MG63 (cell line): ENCODE data around the gene PFKFB2. TPM values are rescaled to one million over a fixed set of nuclear protein-coding genes. Genes with fewer than 3 reads are reported as not detected.

Experiments used
- total RNA-seq: library from RNA; depleted of rRNA; stranded (reverse); fragments of >200 nt; shearing (Covaris generic); gene quantifications from 2 replicates; pipeline ENCODE4 v1.2.3, GENCODE V29; 2014; ENCODE audit warnings: low replicate concordance; rRNA removed

PFKFB2 gene
- total RNA-seq, 1 experiment from 2014 or later: 2.4 TPM

Other genes with a start within 250 kb of the PFKFB2 start
- gene IL20, start 187.7 kb upstream of the PFKFB2 start, total RNA-seq: not detected in 2 replicates
- not detected in 2 replicates for gene IL24, start 155.8 kb upstream of the PFKFB2 start, total RNA-seq
- gene FCMR, start 131.3 kb upstream of the PFKFB2 start, total RNA-seq: 0.36 TPM in 1 of 2 replicates, not detected in the other
- gene PIGR, start 106.8 kb upstream of the PFKFB2 start, total RNA-seq: not detected in 2 replicates
- not detected in 2 replicates for gene FCAMR, start 82.8 kb upstream of the PFKFB2 start, total RNA-seq
- gene C1orf116, start 20.5 kb upstream of the PFKFB2 start, total RNA-seq: 0.26 TPM in 1 of 2 replicates, not detected in the other
- gene YOD1, start 2.1 kb upstream of the PFKFB2 start, total RNA-seq: 5.4 and 5.5 TPM in 2 replicates
- gene C4BPB, start 35.6 kb downstream of the PFKFB2 start, total RNA-seq: 3.5 TPM in 1 of 2 replicates, not detected in the other
- not detected in 2 replicates for gene C4BPA, start 51.0 kb downstream of the PFKFB2 start, total RNA-seq